RPMI8226 (cell line): ENCODE data around the gene EARS2.
"Not testable (repeated sequence)": the region's sequence is repeated elsewhere in the genome, so short reads cannot be mapped to it uniquely, and the experiment has no call there.

Source experiments
- DNase-seq: peaks from one replicate; pipeline ENCODE4 v3.0.0-alpha.2; 2015

The EARS2 gene

GRCh38 chr16:23566724-23567123 is 9.6 kb upstream of the EARS2 start:
- no peak for DNase-seq

GRCh38 chr16:23564575-23565363 is 7.6 kb upstream of the EARS2 start:
- DNase-seq: no peak

- DNase-seq: no peak
Observed at GRCh38 chr16:23563186-23563585, 6.0 kb upstream of the EARS2 start.

GRCh38 chr16:23562505-23562904 is 5.4 kb upstream of the EARS2 start:
- no peak for DNase-seq

- DNase-seq: no peak
Observed at GRCh38 chr16:23561586-23561985, 4.4 kb upstream of the EARS2 start.

GRCh38 chr16:23557779-23558702 is 891 bp upstream of the EARS2 start:
- DNase-seq: peak; percentile 19

- DNase-seq: no peak
Observed at GRCh38 chr16:23554536-23554935, 2.6 kb downstream of the EARS2 start.

- DNase-seq: no peak
Observed at GRCh38 chr16:23552161-23552560, 5.0 kb downstream of the EARS2 start.

GRCh38 chr16:23549938-23550337 is 7.2 kb downstream of the EARS2 start:
- no peak for DNase-seq

- DNase-seq: no peak
Observed at GRCh38 chr16:23544436-23544835, 12.7 kb downstream of the EARS2 start.

GRCh38 chr16:23540817-23541178 is 16.4 kb downstream of the EARS2 start:
- not testable (repeated sequence) for DNase-seq

GRCh38 chr16:23539984-23540816 is 16.9 kb downstream of the EARS2 start:
- DNase-seq: no peak

GRCh38 chr16:23538919-23539278 is 18.3 kb downstream of the EARS2 start:
- no peak for DNase-seq

GRCh38 chr16:23537390-23537789 is 19.8 kb downstream of the EARS2 start:
- DNase-seq: no peak

GRCh38 chr16:23535901-23536300 is 21.2 kb downstream of the EARS2 start:
- DNase-seq: no peak

- DNase-seq: no peak
Observed at GRCh38 chr16:23534868-23535860, 22.0 kb downstream of the EARS2 start.

GRCh38 chr16:23532448-23532847 is 24.7 kb downstream of the EARS2 start:
- DNase-seq: no peak

GRCh38 chr16:23530062-23530461 is 27.1 kb downstream of the EARS2 start:
- DNase-seq: no peak

GRCh38 chr16:23528644-23529310 is 28.4 kb downstream of the EARS2 start:
- DNase-seq: no peak

- no peak for DNase-seq
Observed at GRCh38 chr16:23527961-23528643, 29.0 kb downstream of the EARS2 start.

GRCh38 chr16:23524886-23525285 is 32.3 kb downstream of the EARS2 start:
- DNase-seq: no peak
